Loucy (cell line): ENCODE measurements around the gene IGF1R.
"Not testable (repeated sequence)": the region's sequence is repeated elsewhere in the genome, so short reads cannot be mapped to it uniquely, and the experiment has no call there.

ENCODE experiments used
- H2AFZ ChIP-seq: fragments of 200-600 bp; sonication (generic); 2 replicates; pipeline ENCODE4 v1.6.0; 2016; ENCODE audit warnings: antibody characterized with exemption, mild to moderate bottlenecking, low read length, moderate library complexity
- H3F3A ChIP-seq: fragments of 200-600 bp; 2 replicates; pipeline ENCODE4 v1.6.0; 2016; ENCODE audit warnings: antibody characterized with exemption, low read depth, mild to moderate bottlenecking
- H3K27me3 ChIP-seq: fragments of 200-600 bp; sonication (generic); 2 replicates; pipeline ENCODE4 v1.6.1; 2014; ENCODE audit warnings: low read length, mild to moderate bottlenecking; ENCODE audit not compliant: insufficient read depth, poor library complexity, severe bottlenecking
- H3K36me3 ChIP-seq: fragments of 200-600 bp; sonication (generic); 2 replicates; pipeline ENCODE4 v1.6.1; 2016; ENCODE audit warnings: low read length; ENCODE audit not compliant: insufficient read depth
- H3K4me1 ChIP-seq: fragments of 200-600 bp; sonication (generic); 2 replicates; pipeline ENCODE4 v1.5.1; 2014; ENCODE audit warnings: low read length, mild to moderate bottlenecking; ENCODE audit not compliant: insufficient read depth, poor library complexity, severe bottlenecking
- H3K4me2 ChIP-seq: fragments of 200-600 bp; sonication (generic); 2 replicates; pipeline ENCODE4 v1.6.0; 2014; ENCODE audit warnings: antibody characterized with exemption, low read length, low read depth, mild to moderate bottlenecking; ENCODE audit not compliant: poor library complexity, severe bottlenecking
- H3K4me3 ChIP-seq: fragments of 200-600 bp; sonication (generic); 2 replicates; pipeline ENCODE4 v1.5.1; 2014; ENCODE audit warnings: low read length, mild to moderate bottlenecking, mixed read lengths; ENCODE audit not compliant: poor library complexity, severe bottlenecking
- H3K79me2 ChIP-seq: fragments of 200-600 bp; sonication (generic); 2 replicates; pipeline ENCODE4 v1.6.1; 2014; ENCODE audit warnings: low read length; ENCODE audit not compliant: insufficient read depth
- H3K9ac ChIP-seq: fragments of 200-600 bp; sonication (generic); 2 replicates; pipeline ENCODE4 v1.6.0; 2014; ENCODE audit warnings: mild to moderate bottlenecking, low read depth, low read length, moderate library complexity; ENCODE audit not compliant: poor library complexity, severe bottlenecking
- H3K9me2 ChIP-seq: fragments of 200-600 bp; sonication (generic); replicated peaks from 2 replicates; pipeline ENCODE4 v1.6.1; 2016; ENCODE audit warnings: low read depth, low read length, mixed read lengths
- H3K9me3 ChIP-seq: fragments of 200-600 bp; sonication (generic); 2 replicates; pipeline ENCODE4 v1.6.1; 2014; ENCODE audit warnings: mild to moderate bottlenecking, antibody characterized with exemption, low read length, low read depth; ENCODE audit not compliant: insufficient read depth
- H4K20me1 ChIP-seq: fragments of 200-600 bp; sonication (generic); 2 replicates; pipeline ENCODE4 v1.6.0; 2014; ENCODE audit warnings: antibody characterized with exemption, low read length, mild to moderate bottlenecking; ENCODE audit not compliant: insufficient read depth, poor library complexity, severe bottlenecking
- EZH2phosphoT487 ChIP-seq: fragments of 200-600 bp; IDR thresholded peaks from 2 replicates; pipeline ENCODE4 v1.6.1; 2018; ENCODE audit warnings: antibody characterized with exemption, mild to moderate bottlenecking, moderate library complexity, borderline replicate concordance
- TF ChIP-seq, protein P1 (sequence below): fragments of 200-600 bp; sonication (generic); conservative IDR thresholded peaks from 2 replicates; pipeline ENCODE4 v1.5.1; 2014; ENCODE audit warnings: mild to moderate bottlenecking, antibody characterized with exemption, low read length

Gene IGF1R

DNA sequence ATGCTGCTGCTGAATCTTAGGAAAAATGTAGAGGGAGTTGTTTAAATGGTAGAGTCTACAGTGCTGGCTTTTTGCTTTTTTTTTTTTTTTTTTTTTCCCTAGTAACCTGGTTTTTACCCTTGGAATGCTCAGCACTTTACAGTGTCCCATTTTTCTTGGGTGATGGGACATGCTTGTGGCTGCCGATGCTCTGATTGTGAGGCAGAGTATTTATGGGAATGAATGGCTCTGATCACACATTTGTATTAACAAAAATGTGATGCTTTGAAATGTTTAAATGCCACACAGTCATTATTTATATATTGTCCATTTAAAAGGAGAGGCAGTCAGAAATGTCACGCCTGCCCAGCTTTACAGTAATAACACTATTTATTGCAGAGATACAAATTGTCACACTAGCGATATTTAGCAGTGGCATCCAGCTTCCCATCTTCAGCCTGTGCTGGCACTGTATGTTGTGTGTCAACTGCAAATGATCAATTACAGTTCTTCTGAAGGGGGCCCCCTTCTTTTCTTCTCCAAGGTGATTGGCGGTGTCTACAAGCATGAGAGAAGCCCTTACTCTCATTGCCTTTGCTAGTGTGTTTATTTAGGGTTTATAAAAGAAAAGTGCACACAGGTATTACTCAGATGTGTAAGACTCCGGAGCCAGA lies 30.9 kb upstream of the IGF1R start:
- H3K4me2 ChIP-seq: no peak overlapping the region
- H3K9me3 ChIP-seq: no peaks in the 10 kb centered on the region
- H2AFZ ChIP-seq: no peak overlapping the region
- no peaks in the 10 kb centered on the region for H3K9me2 ChIP-seq
- no peak overlapping the region for H3K9ac ChIP-seq
- no peak overlapping the region for H3K4me3 ChIP-seq
- peaks cover 28% of the 10 kb centered on the region for H3K27me3 ChIP-seq
- no peak for TF ChIP-seq EZH2phosphoT487
- TF ChIP-seq, protein P1, sequence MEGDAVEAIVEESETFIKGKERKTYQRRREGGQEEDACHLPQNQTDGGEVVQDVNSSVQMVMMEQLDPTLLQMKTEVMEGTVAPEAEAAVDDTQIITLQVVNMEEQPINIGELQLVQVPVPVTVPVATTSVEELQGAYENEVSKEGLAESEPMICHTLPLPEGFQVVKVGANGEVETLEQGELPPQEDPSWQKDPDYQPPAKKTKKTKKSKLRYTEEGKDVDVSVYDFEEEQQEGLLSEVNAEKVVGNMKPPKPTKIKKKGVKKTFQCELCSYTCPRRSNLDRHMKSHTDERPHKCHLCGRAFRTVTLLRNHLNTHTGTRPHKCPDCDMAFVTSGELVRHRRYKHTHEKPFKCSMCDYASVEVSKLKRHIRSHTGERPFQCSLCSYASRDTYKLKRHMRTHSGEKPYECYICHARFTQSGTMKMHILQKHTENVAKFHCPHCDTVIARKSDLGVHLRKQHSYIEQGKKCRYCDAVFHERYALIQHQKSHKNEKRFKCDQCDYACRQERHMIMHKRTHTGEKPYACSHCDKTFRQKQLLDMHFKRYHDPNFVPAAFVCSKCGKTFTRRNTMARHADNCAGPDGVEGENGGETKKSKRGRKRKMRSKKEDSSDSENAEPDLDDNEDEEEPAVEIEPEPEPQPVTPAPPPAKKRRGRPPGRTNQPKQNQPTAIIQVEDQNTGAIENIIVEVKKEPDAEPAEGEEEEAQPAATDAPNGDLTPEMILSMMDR: no peak
- H4K20me1 ChIP-seq: no peaks in the 10 kb centered on the region
- no peaks in the 10 kb centered on the region for H3K79me2 ChIP-seq
- no peaks in the 10 kb centered on the region for H3K36me3 ChIP-seq
- H3F3A ChIP-seq: no peaks in the 10 kb centered on the region
- H3K4me1 ChIP-seq: peaks cover 5% of the 10 kb centered on the region

DNA sequence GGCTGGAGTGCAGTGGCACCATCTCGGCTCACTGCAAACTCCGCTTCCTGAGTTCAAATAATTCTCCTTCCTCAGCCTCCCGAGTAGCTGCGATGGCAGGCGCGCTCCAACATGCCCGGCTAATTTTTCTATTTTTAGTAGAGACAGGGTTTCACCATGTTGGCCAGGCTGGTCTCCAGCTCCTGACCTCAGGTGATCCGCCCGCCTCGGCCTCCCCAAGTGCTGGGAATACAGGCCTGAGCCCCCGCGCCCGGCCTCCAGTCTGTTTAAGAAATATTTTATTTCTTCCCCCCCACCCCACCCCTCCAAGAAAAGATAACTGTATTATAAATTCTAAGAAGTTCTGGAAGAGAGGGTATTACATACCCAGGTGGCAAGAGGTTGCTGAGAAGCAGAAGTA lies 29.8 kb upstream of the IGF1R start:
- not testable (repeated sequence) for H3K4me2 ChIP-seq, H2AFZ ChIP-seq, H3F3A ChIP-seq, H3K79me2 ChIP-seq, H3K9me2 ChIP-seq, H3K36me3 ChIP-seq, H3K9ac ChIP-seq, H3K4me3 ChIP-seq, H3K9me3 ChIP-seq, H4K20me1 ChIP-seq, H3K4me1 ChIP-seq
- H3K27me3 ChIP-seq: peaks cover 39% of the 10 kb centered on the region

DNA sequence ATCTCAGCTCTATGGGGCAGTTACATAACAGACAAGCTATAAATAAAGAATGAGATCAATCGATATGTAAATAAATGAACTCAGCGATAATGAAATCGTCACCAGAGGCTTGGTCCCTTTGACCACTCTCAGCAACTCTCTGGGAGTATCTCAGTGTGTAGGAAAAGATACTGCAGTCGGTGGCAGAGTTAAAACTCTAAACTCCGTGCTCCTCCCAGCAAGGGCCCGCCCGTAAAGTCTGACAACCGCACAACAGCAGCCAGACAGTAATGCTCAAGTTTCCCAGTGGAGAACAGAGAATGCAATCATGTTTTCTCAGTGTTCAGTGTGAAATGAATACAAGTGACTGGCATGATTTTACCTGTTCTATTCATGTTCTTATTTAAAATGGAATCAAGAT lies 28.3 kb upstream of the IGF1R start:
- Histone ChIP-seq H3K4me2 (no peak overlapping the region), H3K9ac (no peak overlapping the region), H3K27me3 (peaks cover 47% of the 10 kb centered on the region), H3K4me1 (no peaks in the 10 kb centered on the region), H3F3A (no peaks in the 10 kb centered on the region), H2AFZ (no peak overlapping the region), H3K9me3 (no peaks in the 10 kb centered on the region), H3K36me3 (no peaks in the 10 kb centered on the region), H4K20me1 (no peaks in the 10 kb centered on the region), H3K9me2 (no peaks in the 10 kb centered on the region), H3K4me3 (no peak overlapping the region), H3K79me2 (no peaks in the 10 kb centered on the region)
- no peak for TF ChIP-seq EZH2phosphoT487
- TF ChIP-seq, protein P1: no peak

DNA sequence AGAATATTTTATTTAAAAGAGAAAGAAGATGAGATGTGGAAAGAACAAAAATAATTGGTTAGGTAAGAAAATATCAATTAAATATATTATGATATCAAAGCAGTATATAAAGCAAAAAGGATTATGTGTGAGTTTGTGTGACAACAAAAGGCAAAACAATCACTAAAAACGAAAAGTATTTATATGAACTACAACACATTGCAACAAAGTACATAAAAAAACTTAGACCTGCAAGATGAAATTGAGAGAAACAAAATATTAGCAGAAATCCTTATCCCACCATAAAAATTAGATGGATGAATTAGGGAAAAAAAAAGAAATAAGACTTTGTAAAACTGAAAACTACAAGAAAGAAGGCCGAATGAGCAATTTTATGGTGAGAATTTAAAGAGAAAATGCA lies 27.3 kb upstream of the IGF1R start:
- Histone ChIP-seq H4K20me1 (no peaks in the 10 kb centered on the region), H3K4me2 (no peak overlapping the region), H3K4me3 (no peak overlapping the region), H2AFZ (no peak overlapping the region), H3K9me3 (no peaks in the 10 kb centered on the region), H3K36me3 (no peaks in the 10 kb centered on the region), H3K79me2 (no peaks in the 10 kb centered on the region), H3K4me1 (no peaks in the 10 kb centered on the region), H3K27me3 (peaks cover 47% of the 10 kb centered on the region), H3K9me2 (no peaks in the 10 kb centered on the region), H3K9ac (no peak overlapping the region), H3F3A (no peaks in the 10 kb centered on the region)
- TF ChIP-seq EZH2phosphoT487: no peak
- TF ChIP-seq, protein P1: no peak
